Stimulated activated CD8-positive, alpha-beta memory T cell treated with anti-CD3 and anti-CD28 coated beads, Interleukin-15, amount 100 ng/mL, for 4 hours (primary cell): ENCODE results near the gene RSRC2.
"Not testable (repeated sequence)": the region's sequence is repeated elsewhere in the genome, so short reads cannot be mapped to it uniquely, and the experiment has no call there.

Source experiments
- DNase-seq, 2 donors: peaks; one replicate each; pipeline ENCODE4 v3.0.0-alpha.2; 2020; ENCODE audit warnings: low read depth in 2 of 2

RSRC2 gene

GRCh38 chr12:122486805-122487426 lies 39.8 kb downstream of the RSRC2 start:
- DNase-seq, result no peak

- DNase-seq, result not testable (repeated sequence)
Observed at GRCh38 chr12:122486360-122486759, 40.4 kb downstream of the RSRC2 start.

GRCh38 chr12:122484385-122484784 lies 42.4 kb downstream of the RSRC2 start:
- not testable (repeated sequence) for DNase-seq

- no peak for DNase-seq
Observed at GRCh38 chr12:122483969-122484368, 42.8 kb downstream of the RSRC2 start.

- DNase-seq, result no peak
Observed at GRCh38 chr12:122481861-122482260, 44.9 kb downstream of the RSRC2 start.

- DNase-seq, result no peak
Observed at GRCh38 chr12:122480753-122481152, 46.0 kb downstream of the RSRC2 start.

GRCh38 chr12:122474324-122474716 lies 52.4 kb downstream of the RSRC2 start:
- DNase-seq, result no peak

DNA sequence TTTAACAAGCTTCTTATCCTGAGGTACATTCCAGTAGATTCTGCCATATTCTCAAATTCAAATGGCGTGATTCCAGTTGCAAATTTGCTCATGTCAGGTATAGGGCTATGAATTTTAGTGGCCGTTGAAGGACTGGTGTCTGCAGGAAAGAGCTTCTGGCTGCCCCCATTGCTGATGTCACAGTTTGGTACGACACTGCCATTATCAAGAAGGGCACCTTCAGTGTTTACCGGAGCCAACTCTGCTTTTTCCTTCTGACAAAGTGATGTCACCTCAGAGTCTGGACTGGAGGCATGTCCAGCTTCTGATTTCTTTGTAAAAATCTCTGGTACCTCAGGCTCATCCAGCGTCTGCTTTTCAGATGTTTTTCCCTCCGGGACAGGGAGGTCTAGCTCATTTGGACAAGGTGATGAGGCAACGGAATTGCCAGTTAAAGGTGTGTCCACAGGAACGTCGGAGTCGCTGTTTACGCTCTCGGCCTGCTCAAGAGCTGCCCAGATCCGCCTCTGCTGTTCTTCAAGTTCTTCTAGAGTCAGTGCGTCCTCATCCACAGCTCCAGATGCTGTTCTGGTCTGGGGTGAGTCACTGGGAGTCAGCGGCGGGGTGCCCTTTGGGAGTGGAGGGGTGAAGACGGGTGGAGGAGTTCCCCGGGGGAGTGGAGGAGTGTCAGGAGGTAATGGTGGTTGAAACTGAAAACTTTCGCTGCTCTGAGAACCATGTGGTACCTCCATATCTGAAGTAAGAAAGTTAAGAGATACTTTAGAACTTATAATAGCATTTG lies 53.0 kb downstream of the RSRC2 start:
- DNase-seq, result no peak

- DNase-seq, result no peak
Observed at GRCh38 chr12:122471324-122472226, 55.2 kb downstream of the RSRC2 start.

DNA sequence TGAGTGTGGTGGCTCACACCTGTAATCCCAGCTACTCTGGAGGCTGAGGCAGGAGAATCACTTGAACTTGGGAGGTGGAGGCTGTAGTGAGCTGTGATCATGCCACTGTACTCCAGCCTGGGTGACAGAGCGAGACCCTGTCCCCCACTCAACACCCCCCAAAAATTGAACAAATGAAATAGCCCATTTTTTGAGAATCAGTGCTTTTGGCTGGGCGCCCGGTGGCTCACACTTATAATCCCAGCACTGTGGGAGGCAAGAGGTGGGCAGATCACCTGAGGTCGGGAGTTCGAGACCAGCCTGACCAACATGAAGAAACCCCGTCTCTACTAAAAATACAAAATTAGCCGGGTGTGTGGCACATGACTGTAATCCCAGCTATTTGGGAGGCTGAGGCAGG lies 56.2 kb downstream of the RSRC2 start:
- DNase-seq, result not testable (repeated sequence)

DNA sequence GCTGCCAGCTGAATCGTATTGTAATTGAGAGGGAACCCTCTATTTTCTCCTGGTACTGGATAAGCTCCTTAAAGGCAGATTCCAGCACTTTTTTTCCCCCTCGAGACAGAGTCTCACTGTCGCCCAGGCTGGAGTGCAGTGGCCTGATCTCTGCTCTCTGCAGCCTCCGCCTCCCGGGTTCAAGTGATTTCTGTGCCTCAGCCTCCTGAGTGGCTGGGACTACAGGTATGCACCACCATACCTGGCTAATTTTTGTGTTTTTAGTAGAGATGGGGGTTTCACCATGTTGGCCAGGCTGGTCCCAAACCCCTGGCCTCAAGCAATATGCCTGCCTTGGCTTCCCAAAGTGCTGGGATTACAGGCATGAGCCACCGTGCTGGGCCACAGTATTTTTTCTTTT lies 56.9 kb downstream of the RSRC2 start:
- not testable (repeated sequence) for DNase-seq

DNA sequence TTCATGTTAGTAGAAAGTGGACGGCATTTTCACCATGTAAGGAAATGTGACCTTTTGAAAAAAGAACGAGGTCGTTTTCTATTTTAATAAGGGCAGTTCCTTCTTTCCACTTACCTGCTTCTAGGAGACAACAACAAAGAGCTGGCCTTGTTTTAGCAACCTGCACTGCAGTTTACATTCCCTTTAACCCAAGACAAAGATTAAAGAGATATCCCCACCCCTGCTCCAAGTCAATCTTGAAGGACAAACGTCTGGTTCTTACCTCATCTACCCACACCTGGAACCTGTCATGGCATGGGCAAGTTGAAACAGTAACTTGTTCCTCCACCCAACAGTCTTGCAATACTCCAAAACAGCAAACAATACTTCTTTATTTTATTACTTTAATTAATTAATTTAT lies 58.8 kb downstream of the RSRC2 start:
- no peak for DNase-seq

DNA sequence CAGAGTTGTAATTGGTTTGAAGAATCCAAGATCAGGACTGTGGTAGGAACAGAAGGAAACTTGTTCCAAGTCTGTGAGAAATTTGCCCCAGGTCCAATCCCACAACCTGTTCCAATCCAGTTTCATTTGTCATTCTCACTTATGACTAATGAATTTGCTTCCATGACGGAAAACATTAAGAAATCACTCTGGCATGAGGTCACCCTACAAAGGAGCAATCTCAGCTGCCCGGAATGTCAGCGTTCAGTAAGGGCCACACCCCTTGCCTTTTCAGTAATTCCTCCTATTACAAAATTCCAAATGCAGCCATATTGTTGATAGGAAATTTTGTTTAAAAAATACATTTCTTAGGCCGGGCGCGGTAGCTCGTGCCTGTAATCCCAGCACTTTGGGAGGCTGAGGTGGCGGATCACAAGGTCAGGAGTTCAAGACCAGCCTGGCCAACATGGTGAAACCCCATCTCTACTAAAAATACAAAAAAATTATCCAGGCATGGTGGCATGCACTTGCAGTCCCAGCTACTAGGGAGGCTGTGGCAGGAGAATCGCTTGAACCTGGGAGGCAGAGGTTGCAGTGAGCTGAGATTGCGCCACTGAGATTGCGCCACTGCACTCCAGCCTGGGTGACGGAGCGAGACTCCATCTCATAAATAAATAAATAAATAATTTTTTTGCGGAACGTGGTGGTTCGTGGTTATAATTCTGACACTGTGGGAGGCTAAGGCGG lies 62.3 kb downstream of the RSRC2 start:
- DNase-seq, result not testable (repeated sequence)

GRCh38 chr12:122460641-122461040 lies 66.1 kb downstream of the RSRC2 start:
- DNase-seq, result no peak

DNA sequence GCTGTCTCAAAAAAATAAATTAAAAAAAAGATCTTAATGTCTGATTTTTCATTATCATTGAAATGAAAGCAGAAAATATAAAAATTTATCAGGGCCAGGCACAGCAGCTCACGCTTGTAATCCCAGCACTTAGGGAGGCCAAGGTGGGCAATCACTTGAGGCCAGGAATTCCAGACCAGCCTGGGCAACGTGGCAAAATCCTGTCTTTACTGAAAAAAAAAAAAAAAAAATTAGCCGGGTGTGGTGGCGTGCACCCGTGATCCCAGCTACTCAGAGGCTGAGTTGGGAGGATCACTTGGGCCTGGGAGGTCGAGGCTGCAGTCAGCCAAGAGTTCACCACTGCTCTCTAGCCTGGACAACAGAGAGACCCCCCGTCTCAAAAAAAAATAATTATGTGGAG lies 66.7 kb downstream of the RSRC2 start:
- no peak for DNase-seq

DNA sequence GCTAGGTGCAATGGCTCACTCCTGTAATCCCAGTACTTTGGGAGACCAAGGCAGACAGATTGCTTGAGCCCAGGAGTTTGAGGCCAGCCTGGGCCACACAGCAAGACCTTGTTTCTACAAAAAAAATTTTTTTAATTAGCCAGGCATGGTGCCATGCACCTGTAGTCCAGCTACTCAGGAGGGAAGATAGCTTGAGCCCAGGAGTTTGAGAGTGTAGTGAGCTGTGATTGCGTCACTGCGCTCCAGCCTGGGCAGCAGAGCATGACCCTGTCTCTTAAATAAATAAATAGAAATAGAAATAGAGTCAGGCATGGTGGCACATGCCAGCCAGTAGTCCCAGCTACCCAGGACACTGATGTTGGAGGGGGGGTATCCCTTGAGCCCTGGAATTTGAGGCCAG lies 67.5 kb downstream of the RSRC2 start:
- DNase-seq, result no peak

DNA sequence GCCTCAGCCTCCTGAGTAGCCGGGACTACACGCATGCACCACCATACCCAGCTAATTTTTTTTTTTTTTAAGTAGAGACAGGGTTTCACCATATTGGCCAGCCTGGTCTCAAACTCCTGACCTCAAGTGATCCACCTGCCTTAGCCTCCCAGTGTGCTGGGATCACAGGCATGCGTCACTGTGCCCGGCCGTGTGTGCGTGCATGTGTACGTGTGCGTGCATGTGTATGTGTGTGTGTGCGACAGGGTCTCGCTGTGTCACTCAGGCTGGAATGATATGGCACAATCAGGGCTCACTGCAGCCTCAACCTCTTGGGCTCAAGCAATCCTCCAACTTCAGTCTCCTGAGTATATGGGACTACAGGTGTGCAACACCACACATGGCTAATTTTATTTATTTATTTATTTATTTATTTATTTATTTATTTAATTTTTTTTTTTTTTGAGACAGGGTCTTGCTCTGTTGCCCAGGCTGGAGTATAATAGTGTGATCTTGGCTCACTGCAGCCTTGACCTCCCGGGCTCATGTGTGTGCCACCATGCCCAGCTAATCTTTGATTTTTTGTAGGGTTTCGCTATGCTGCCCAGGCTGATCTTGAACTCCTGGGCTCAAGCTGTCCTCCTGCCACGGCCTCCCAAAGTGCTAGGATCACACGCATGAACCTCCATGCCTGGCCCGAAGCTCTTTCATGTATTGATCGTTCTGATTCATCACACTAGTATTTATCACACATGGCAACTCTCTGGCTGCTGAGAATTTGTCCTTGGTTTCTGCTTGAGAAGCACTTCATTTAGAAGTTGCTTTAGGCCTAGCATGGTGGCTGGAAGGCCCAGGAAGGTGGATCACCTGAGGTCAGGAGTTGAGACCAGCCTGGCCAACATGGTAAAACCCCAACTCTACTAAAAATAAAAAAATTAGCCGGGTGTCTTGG lies 68.4 kb downstream of the RSRC2 start:
- DNase-seq, result no peak

- no peak for DNase-seq
Observed at GRCh38 chr12:122457627-122458026, 69.1 kb downstream of the RSRC2 start.

DNA sequence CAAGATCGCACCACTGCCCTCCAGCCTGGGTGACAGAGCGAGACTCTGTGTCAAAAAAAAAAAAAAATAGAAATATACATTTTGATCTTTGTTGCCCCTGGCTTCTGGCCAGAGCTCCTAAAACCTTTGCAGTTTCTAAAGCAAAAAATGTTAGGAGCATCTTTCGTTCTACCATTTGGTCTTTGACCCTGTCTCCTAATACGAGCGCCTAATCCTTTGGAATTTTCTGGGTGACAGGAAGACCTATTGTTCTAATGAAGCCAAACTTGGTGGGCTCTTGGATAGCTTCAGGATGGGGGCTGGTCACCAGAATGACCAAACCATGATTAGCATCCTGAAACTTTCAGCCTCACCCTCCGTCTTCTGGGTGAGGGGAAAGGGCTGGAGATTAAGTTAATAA lies 72.0 kb downstream of the RSRC2 start:
- DNase-seq, result no peak

- DNase-seq, result no peak
Observed at GRCh38 chr12:122454250-122454721, 72.5 kb downstream of the RSRC2 start.
